ENCODE results near the gene RIN3. TPM values are rescaled to one million over a fixed set of nuclear protein-coding genes. Genes with fewer than 3 reads are reported as not detected.
A peak's percentile ranks its signal among the peaks of the same experiment; 100 is the strongest.

Gene RIN3
- total RNA-seq, 1 experiment from 2014 or later: 10.9 TPM

- ChIA-PET CTCF (interaction anchor here (0.6 kb wide), 1 partner anchor 63 kb away, joined by 3 read pairs; no protein-coding TSS in a partner anchor), POLR2A (no interaction called here)
- Histone ChIP-seq H3K27ac (ENCODE audit: low read length) (no peak overlapping the region), H3K4me3 (ENCODE audit: low read depth in 2 of 2, low read length in 2 of 2) (no peak overlapping the region), H3K9me3 (ENCODE audit: control insufficient read depth, insufficient read depth, low read depth, low read length) (no peaks in the 10 kb centered on the region), H3K36me3 (ENCODE audit: control insufficient read depth, insufficient read depth, low read length) (no peaks in the 10 kb centered on the region), H3K27me3 (ENCODE audit: control insufficient read depth, insufficient read depth, low read length) (no peaks in the 10 kb centered on the region), H3K4me1 (ENCODE audit: control insufficient read depth, insufficient read depth, low read length) (no peaks in the 10 kb centered on the region)
- DNase-seq (ENCODE audit: low read depth, low spot score) (no peak), ATAC-seq (no peak)
- in situ Hi-C loops (cut with HindIII; ENCODE audit: low pct_unique_long_range_greater_than_20kb, low sequenced_read_pairs) (no loop called here), intact Hi-C loops (cut with micrococcal nuclease; ENCODE audit: unreplicated experiment) (no loop called here)
- BruUV-seq (replicated peaks): no TSS peak
- TF ChIP-seq POLR2AphosphoS5 (IDR thresholded peaks at IDR 0.05; ENCODE audit: low read depth, low read length): no peak
- no peak for TF ChIP-seq REST (IDR thresholded peaks at IDR 0.05; ENCODE audit: insufficient read depth in 1 of 2, low read depth in 2 of 2, low read length in 1 of 2)
- no peak for TF ChIP-seq TCF7L2 (IDR thresholded peaks at IDR 0.05; ENCODE audit: low read depth, low read length)
- no peak for TF ChIP-seq CTCF (IDR thresholded peaks at IDR 0.05)
- no peak for TF ChIP-seq SIN3A (IDR thresholded peaks at IDR 0.05; ENCODE audit: borderline replicate concordance, insufficient read depth, low read depth, low read length)
Observed at GRCh38 chr14:92719421-92719820, 205.8 kb downstream of the RIN3 start.

GRCh38 chr14:92719890-92720323 lies 206.3 kb downstream of the RIN3 start:
- BruUV-seq (replicated peaks): no TSS peak
- Histone ChIP-seq H3K4me1 (ENCODE audit: control insufficient read depth, insufficient read depth, low read length) (no peaks in the 10 kb centered on the region), H3K27ac (ENCODE audit: low read length) (no peak overlapping the region), H3K27me3 (ENCODE audit: control insufficient read depth, insufficient read depth, low read length) (no peaks in the 10 kb centered on the region), H3K36me3 (ENCODE audit: control insufficient read depth, insufficient read depth, low read length) (no peaks in the 10 kb centered on the region), H3K4me3 (ENCODE audit: low read depth in 2 of 2, low read length in 2 of 2) (no peak overlapping the region), H3K9me3 (ENCODE audit: control insufficient read depth, insufficient read depth, low read depth, low read length) (no peaks in the 10 kb centered on the region)
- ChIA-PET POLR2A (interaction anchor here (0.6 kb wide), 1 partner anchor 202 kb away, joined by 3 read pairs; no protein-coding TSS in a partner anchor), CTCF (interaction anchor here (0.6 kb wide), 1 partner anchor 62 kb away, joined by 3 read pairs; no protein-coding TSS in a partner anchor)
- intact Hi-C loops (cut with micrococcal nuclease; ENCODE audit: unreplicated experiment): no loop called here
- in situ Hi-C loops (cut with HindIII; ENCODE audit: low pct_unique_long_range_greater_than_20kb, low sequenced_read_pairs): no loop called here
- TF ChIP-seq TCF7L2 (IDR thresholded peaks at IDR 0.05; ENCODE audit: low read depth, low read length) (peak; percentile 88), SIN3A (IDR thresholded peaks at IDR 0.05; ENCODE audit: borderline replicate concordance, insufficient read depth, low read depth, low read length) (no peak), POLR2AphosphoS5 (IDR thresholded peaks at IDR 0.05; ENCODE audit: low read depth, low read length) (no peak), CTCF (IDR thresholded peaks at IDR 0.05) (no peak), REST (IDR thresholded peaks at IDR 0.05; ENCODE audit: insufficient read depth in 1 of 2, low read depth in 2 of 2, low read length in 1 of 2) (no peak)
- ATAC-seq (peak; percentile 21; the same call in 1 of the 2 replicates), DNase-seq (ENCODE audit: low read depth, low spot score) (no peak)

All from Panc1 (cell line).